HG02798 (cell line): ENCODE measurements around the gene PDE6H.

ENCODE experiments used
- ATAC-seq: cut with Tn5 transposase; IDR thresholded peaks from one replicate; pipeline ENCODE4 v1.9.1; 2021; ENCODE audit warnings: mild to moderate bottlenecking; ENCODE audit not compliant: unreplicated experiment, poor library complexity

PDE6H gene

GRCh38 chr12:14965221-14965620 is 7.6 kb upstream of the PDE6H start:
- no peak for ATAC-seq

- ATAC-seq: no peak
Observed at GRCh38 chr12:14968478-14968877, 4.4 kb upstream of the PDE6H start.

- no peak for ATAC-seq
Observed at GRCh38 chr12:14970473-14970872, 2.4 kb upstream of the PDE6H start.

GRCh38 chr12:14974633-14975032 is 1.8 kb downstream of the PDE6H start:
- ATAC-seq: no peak

- ATAC-seq: no peak
Observed at GRCh38 chr12:14975457-14975856, 2.6 kb downstream of the PDE6H start.

GRCh38 chr12:14976658-14977057 is 3.8 kb downstream of the PDE6H start:
- ATAC-seq: no peak

GRCh38 chr12:14979468-14979867 is 6.6 kb downstream of the PDE6H start:
- ATAC-seq: no peak

- peak; percentile 48 for ATAC-seq
Observed at GRCh38 chr12:14981049-14981448, 8.2 kb downstream of the PDE6H start.

- no peak for ATAC-seq
Observed at GRCh38 chr12:14982562-14982961, 9.7 kb downstream of the PDE6H start.

GRCh38 chr12:14982991-14983390 is 10.1 kb downstream of the PDE6H start:
- ATAC-seq: no peak

- no peak for ATAC-seq
Observed at GRCh38 chr12:14984036-14984435, 11.2 kb downstream of the PDE6H start.

GRCh38 chr12:14984766-14985285 is 12.0 kb downstream of the PDE6H start:
- no peak for ATAC-seq

GRCh38 chr12:14986449-14986848 is 13.6 kb downstream of the PDE6H start:
- no peak for ATAC-seq

GRCh38 chr12:14988035-14988434 is 15.2 kb downstream of the PDE6H start:
- no peak for ATAC-seq

- peak; percentile 41 for ATAC-seq
Observed at GRCh38 chr12:14989790-14990189, 16.9 kb downstream of the PDE6H start.

- no peak for ATAC-seq
Observed at GRCh38 chr12:14991069-14991468, 18.2 kb downstream of the PDE6H start.

GRCh38 chr12:14992673-14993072 is 19.8 kb downstream of the PDE6H start:
- no peak for ATAC-seq

GRCh38 chr12:14993117-14993516 is 20.3 kb downstream of the PDE6H start:
- ATAC-seq: no peak

GRCh38 chr12:14993537-14994266 is 20.9 kb downstream of the PDE6H start:
- peak; percentile 33 for ATAC-seq

GRCh38 chr12:14994610-14995009 is 21.8 kb downstream of the PDE6H start:
- ATAC-seq: no peak

GRCh38 chr12:14995583-14996425 is 23.0 kb downstream of the PDE6H start:
- no peak for ATAC-seq
